Left renal cortex interstitium (tissue), 4 donors: ENCODE data around the gene DRC7. TPM values are rescaled to one million over a fixed set of nuclear protein-coding genes. Genes with fewer than 3 reads are reported as not detected.
"Not testable (repeated sequence)": the region's sequence is repeated elsewhere in the genome, so short reads cannot be mapped to it uniquely, and the experiment has no call there.

ENCODE experiments used
- DNase-seq, 4 donors: peaks; one replicate each; pipeline ENCODE4 v3.0.0-alpha.2; 2013; ENCODE audit warnings: low read depth in 4 of 4, low spot score in 2 of 4, missing footprints in 1 of 4
- polyA plus RNA-seq, 4 donors: library from polyadenylated mRNA; unstranded; fragments of 120-200 nt; gene quantifications; one replicate each; pipeline ENCODE4 v1.2.1, GENCODE V29; 2013; ENCODE audit not compliant: insufficient read length in 4 of 4

DRC7 gene
- polyA plus RNA-seq, 4 donors, result 3.0 to 3.9 (median 3.6) TPM

- no peak for DNase-seq
These were observed 35.5 kb upstream of the DRC7 start for GRCh38 chr16:57658878-57659674.

- DNase-seq, result no peak
These were observed 33.7 kb upstream of the DRC7 start for GRCh38 chr16:57660715-57661463.

- DNase-seq, result no peak
These were observed 33.1 kb upstream of the DRC7 start for GRCh38 chr16:57661510-57661909.

GRCh38 chr16:57661936-57662906 lies 32.4 kb upstream of the DRC7 start:
- no peak for DNase-seq

- no peak for DNase-seq
These were observed 31.2 kb upstream of the DRC7 start for GRCh38 chr16:57663436-57663835.

- DNase-seq, result no peak
These were observed 30.5 kb upstream of the DRC7 start for GRCh38 chr16:57663917-57664661.

GRCh38 chr16:57664662-57665025 lies 30.0 kb upstream of the DRC7 start:
- no peak for DNase-seq

- DNase-seq, result no peak
These were observed 29.1 kb upstream of the DRC7 start for GRCh38 chr16:57665541-57665940.

GRCh38 chr16:57666353-57667047 lies 28.1 kb upstream of the DRC7 start:
- no peak for DNase-seq

- DNase-seq, result no peak
These were observed 27.5 kb upstream of the DRC7 start for GRCh38 chr16:57667048-57667525.

- no peak for DNase-seq
These were observed 26.9 kb upstream of the DRC7 start for GRCh38 chr16:57667526-57668262.

- no peak for DNase-seq
These were observed 26.4 kb upstream of the DRC7 start, which contains the start of gene ADGRG3 for GRCh38 chr16:57668263-57668571. ADGRG3 (plus strand) TSS chr16:57668306; CDS start chr16:57668348, 42 bp downstream.

GRCh38 chr16:57668630-57669475 lies 25.8 kb upstream of the DRC7 start:
- no peak for DNase-seq

GRCh38 chr16:57669476-57670162 lies 25.0 kb upstream of the DRC7 start:
- DNase-seq, result no peak

- no peak for DNase-seq
These were observed 24.4 kb upstream of the DRC7 start for GRCh38 chr16:57670196-57670595.

GRCh38 chr16:57671451-57671850 lies 23.2 kb upstream of the DRC7 start:
- not testable (repeated sequence) for DNase-seq

- no peak for DNase-seq
These were observed 22.2 kb upstream of the DRC7 start for GRCh38 chr16:57672416-57672815.
